ENCODE results near the gene KANK2.

DNA sequence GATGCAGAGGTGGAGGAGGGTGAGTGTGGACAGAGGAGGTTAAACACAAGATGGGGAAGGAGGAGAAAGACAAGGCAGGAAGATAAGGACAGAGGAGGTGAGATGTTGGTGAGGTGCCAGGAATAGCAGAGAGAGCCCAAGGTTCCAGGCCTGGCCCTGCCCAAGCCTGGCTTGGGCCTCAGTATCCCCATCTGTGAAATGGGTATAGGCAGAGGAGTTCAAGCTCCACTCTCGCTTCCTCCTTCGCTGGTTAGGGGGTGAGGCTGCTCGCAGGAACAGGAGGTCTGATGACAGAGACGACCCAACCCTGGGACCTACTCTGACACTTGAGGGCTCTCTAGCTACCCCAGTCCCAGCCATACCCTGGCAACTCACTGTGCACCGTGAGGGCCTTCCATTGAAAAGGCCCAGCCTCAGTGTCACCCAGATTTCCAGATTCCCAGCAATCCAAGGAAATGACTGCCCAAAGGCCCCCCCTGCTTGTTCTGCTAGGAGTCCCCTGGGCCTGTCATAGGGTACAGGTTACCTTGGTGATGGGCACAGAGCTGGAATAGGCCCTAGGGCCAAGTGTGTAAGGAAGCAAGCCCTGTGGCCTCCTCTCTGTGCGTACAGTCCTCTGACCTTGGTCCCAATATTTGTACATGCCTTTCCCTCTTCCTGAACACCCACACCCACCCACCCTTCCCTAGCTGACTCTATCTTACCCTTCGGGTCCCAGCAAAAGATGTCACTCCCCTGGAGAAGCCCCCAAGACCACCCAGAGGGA, 33.5 kb upstream of the KANK2 start:
- TF ChIP-seq, protein P1, sequence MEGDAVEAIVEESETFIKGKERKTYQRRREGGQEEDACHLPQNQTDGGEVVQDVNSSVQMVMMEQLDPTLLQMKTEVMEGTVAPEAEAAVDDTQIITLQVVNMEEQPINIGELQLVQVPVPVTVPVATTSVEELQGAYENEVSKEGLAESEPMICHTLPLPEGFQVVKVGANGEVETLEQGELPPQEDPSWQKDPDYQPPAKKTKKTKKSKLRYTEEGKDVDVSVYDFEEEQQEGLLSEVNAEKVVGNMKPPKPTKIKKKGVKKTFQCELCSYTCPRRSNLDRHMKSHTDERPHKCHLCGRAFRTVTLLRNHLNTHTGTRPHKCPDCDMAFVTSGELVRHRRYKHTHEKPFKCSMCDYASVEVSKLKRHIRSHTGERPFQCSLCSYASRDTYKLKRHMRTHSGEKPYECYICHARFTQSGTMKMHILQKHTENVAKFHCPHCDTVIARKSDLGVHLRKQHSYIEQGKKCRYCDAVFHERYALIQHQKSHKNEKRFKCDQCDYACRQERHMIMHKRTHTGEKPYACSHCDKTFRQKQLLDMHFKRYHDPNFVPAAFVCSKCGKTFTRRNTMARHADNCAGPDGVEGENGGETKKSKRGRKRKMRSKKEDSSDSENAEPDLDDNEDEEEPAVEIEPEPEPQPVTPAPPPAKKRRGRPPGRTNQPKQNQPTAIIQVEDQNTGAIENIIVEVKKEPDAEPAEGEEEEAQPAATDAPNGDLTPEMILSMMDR (IDR thresholded peaks at IDR 0.05), result no peak
- TF ChIP-seq POLR2A (IDR thresholded peaks at IDR 0.05), result no peak

Measured in uterus (tissue), 2 donors.